K562 (cell line): ENCODE results near the gene PDGFRA. TPM values are rescaled to one million over a fixed set of nuclear protein-coding genes. Genes with fewer than 3 reads are reported as not detected.
A peak's percentile ranks its signal among the peaks of the same experiment; 100 is the strongest.

ENCODE experiments used
- ATAC-seq: fragments of 200-7000 bp; cut with Tn5 transposase; 3 replicates; pipeline ENCODE4 v1.9.1; 2020; ENCODE audit warnings: moderate library complexity
- BruUV-seq: library from RNA; stranded (reverse); fragments of 400-500 nt; replicated peaks from 2 replicates; lab custom pipeline; 2021; lab: Mats Ljungman, UMichigan
- CTCF ChIA-PET: fragments of 300-600 bp; formaldehyde crosslinking; extraction: SDS; loops from one replicate; lab custom pipeline; 2021; ENCODE audit warnings: low intra/inter-chr PET ratio; lab: Yijun Ruan, JAX
- POLR2A ChIA-PET: fragments of 300-600, 350-650 bp; sonication (Branson Sonifier 250); formaldehyde crosslinking; extraction: SDS; loops from one replicate; lab custom pipeline; 2021; ENCODE audit warnings: antibody characterized with exemption, inconsistent platforms; lab: Yijun Ruan, JAX
- DNase-seq, 4 experiments: peaks; one replicate each; pipeline versions ENCODE4 v3.0.0 to v3.0.0-alpha.2; 2011 to 2018; ENCODE audit warnings: low spot score in 3 of 4, mixed read lengths in 3 of 4; ENCODE audit errors: extremely low read depth in 1 of 4
- FAIRE-seq: peaks from 2 replicates; lab custom pipeline; 2011; peaks lifted over from hg19 to GRCh38; lab: Jason Lieb, UNC
- H2AFZ ChIP-seq: 2 replicates; pipeline ENCODE4 v1.6.0; 2011; ENCODE audit warnings: low read depth, low read length, control low read depth, inconsistent platforms
- H3K27ac ChIP-seq: fragments of 200-600 bp; 3 replicates; pipeline ENCODE4 v1.8.0; 2011; ENCODE audit warnings: low read depth, mild to moderate bottlenecking, control low read depth, inconsistent platforms, low read length, moderate library complexity, mixed read lengths; ENCODE audit errors: extremely low read depth
- H3K27me3 ChIP-seq, 2 experiments: fragments of 300-600 bp in 1 of 2; 2 replicates in 1 of 2; 3 replicates in 1 of 2; pipeline versions ENCODE4 v1.6.0 to v1.8.0; 2011; ENCODE audit warnings: inconsistent platforms in 2 of 2, low read length in 2 of 2, mild to moderate bottlenecking in 1 of 2, mixed read lengths in 1 of 2, moderate library complexity in 1 of 2; ENCODE audit not compliant: control insufficient read depth in 2 of 2, insufficient read depth in 2 of 2
- H3K36me3 ChIP-seq: fragments of 300-600 bp; 3 replicates; pipeline ENCODE4 v1.8.0; 2011; ENCODE audit warnings: mild to moderate bottlenecking, low read length, inconsistent platforms; ENCODE audit not compliant: control insufficient read depth, insufficient read depth
- H3K4me1 ChIP-seq, 2 experiments: fragments of 200-600 bp in 1 of 2; replicated peaks in 1 of 2; 2 replicates in 1 of 2; 3 replicates in 1 of 2; pipeline versions ENCODE4 v1.5.1 to v1.8.0; 2011; ENCODE audit warnings: inconsistent platforms in 2 of 2, low read length in 2 of 2, mild to moderate bottlenecking in 1 of 2, mixed read lengths in 1 of 2, moderate library complexity in 1 of 2; ENCODE audit not compliant: control insufficient read depth in 2 of 2, insufficient read depth in 2 of 2
- H3K4me2 ChIP-seq: 2 replicates; pipeline ENCODE4 v1.6.1; 2011; ENCODE audit warnings: low read length, control low read depth, inconsistent platforms, mixed read lengths; ENCODE audit not compliant: insufficient read depth
- H3K4me3 ChIP-seq: fragments of 200-600 bp; sonication (generic), shearing (Covaris generic); 2 replicates; pipeline ENCODE4 v1.5.1; 2016; ENCODE audit warnings: control low read depth, inconsistent platforms
- H3K79me2 ChIP-seq: fragments of 200-600 bp; 3 replicates; pipeline ENCODE4 v1.8.0; 2011; ENCODE audit warnings: low read length, inconsistent platforms; ENCODE audit not compliant: control insufficient read depth, insufficient read depth
- H3K9ac ChIP-seq, 2 experiments: 2 replicates each; pipeline versions ENCODE4 v1.6.0 to v1.6.1; 2011; ENCODE audit warnings: low read depth in 2 of 2, low read length in 2 of 2, control low read depth in 1 of 2, inconsistent platforms in 1 of 2, mild to moderate bottlenecking in 1 of 2, mixed read lengths in 1 of 2; ENCODE audit not compliant: insufficient read depth in 1 of 2
- H3K9me1 ChIP-seq: one replicate; pipeline ENCODE4 v1.6.0; 2011; ENCODE audit warnings: inconsistent platforms, mild to moderate bottlenecking, low read length, moderate library complexity; ENCODE audit not compliant: control insufficient read depth, insufficient read depth
- H3K9me3 ChIP-seq: replicated peaks from 2 replicates; pipeline ENCODE4 v1.5.1; 2011; ENCODE audit warnings: low read depth, low read length, inconsistent platforms; ENCODE audit not compliant: control insufficient read depth, insufficient read depth
- H4K20me1 ChIP-seq: replicated peaks from 2 replicates; pipeline ENCODE4 v1.6.1; 2011; ENCODE audit warnings: low read length, inconsistent platforms, mixed read lengths; ENCODE audit not compliant: control insufficient read depth, insufficient read depth
- CCAR2 ChIP-seq: fragments of 200-400 bp; formaldehyde crosslinking; IDR thresholded peaks from 2 replicates; pipeline ENCODE4 v1.6.1; 2017; ENCODE audit warnings: mild to moderate bottlenecking, low read depth, low read length
- CSDE1 ChIP-seq, 2 experiments: fragments of 450-650 bp; IDR thresholded peaks; 2 replicates each; pipeline ENCODE4 v1.6.1; 2016; ENCODE audit warnings: mild to moderate bottlenecking in 1 of 2
- CTCF ChIP-seq, 3 experiments: IDR thresholded peaks in 2 of 3; conservative IDR thresholded peaks in 1 of 3; 2 replicates each; pipeline ENCODE4 v1.5.1; 2011 to 2012; ENCODE audit warnings: low read length in 3 of 3, mild to moderate bottlenecking in 3 of 3, control low read depth in 2 of 3, improper control_type of control experiment in 1 of 3, inconsistent platforms in 1 of 3, low read depth in 1 of 3, mixed read lengths in 1 of 3, moderate library complexity in 1 of 3; ENCODE audit not compliant: insufficient read depth in 2 of 3
- MYC ChIP-seq, 2 experiments: fragments of 250-450 bp in 1 of 2; sonication (Bioruptor Pico) in 1 of 2; IDR thresholded peaks; 2 replicates each; pipeline versions ENCODE4 v1.5.1 to v1.6.1; 2012 to 2021; ENCODE audit warnings: low read depth in 2 of 2, borderline replicate concordance in 1 of 2, improper control_type of control experiment in 1 of 2, low read length in 1 of 2, mild to moderate bottlenecking in 1 of 2, moderate library complexity in 1 of 2
- UBTF ChIP-seq, 2 experiments: IDR thresholded peaks; 2 replicates each; pipeline ENCODE4 v1.6.1; 2012; ENCODE audit warnings: improper control_type of control experiment in 2 of 2, low read depth in 2 of 2, low read length in 2 of 2, borderline replicate concordance in 1 of 2
- ZBTB11 ChIP-seq, 3 experiments: fragments of 200-800 bp in 1 of 3; fragments of 250-450 bp in 1 of 3; fragments of 450-650 bp in 1 of 3; sonication (Bioruptor Pico) in 1 of 3; sonication (Bioruptor generic) in 1 of 3; formaldehyde crosslinking in 1 of 3; IDR thresholded peaks; 2 replicates each; pipeline versions ENCODE4 v1.6.1 to v1.8.0; 2016 to 2022; ENCODE audit warnings: mild to moderate bottlenecking in 2 of 3, missing genetic modification characterization in 2 of 3, missing compliant biosample characterization in 1 of 3, moderate library complexity in 1 of 3
- WGBS: fragments of 100-300 bp; shearing (Covaris generic); methylation state at CpG from one replicate; pipeline ENCODE4 v1.1.6; 2016; ENCODE audit warnings: low coverage, mixed read lengths; ENCODE audit not compliant: insufficient coverage; ENCODE audit errors: missing lambda C conversion rate; 5-methylcytosine and 5-hydroxymethylcytosine counted together
- in situ Hi-C: fragments of 300-500 bp; cut with MboI; formaldehyde crosslinking; loops from 4 replicates; pipeline ENCODE4 v1.15.0; 2018; ENCODE audit warnings: inconsistent platforms, mixed read lengths
- intact Hi-C: fragments of 100-400 bp; cut with micrococcal nuclease; formaldehyde crosslinking; loops from 2 replicates; pipeline ENCODE4 v1.14.2; 2022
- polyA plus RNA-seq, 8 experiments: library from polyadenylated mRNA; depleted of rRNA in 4 of 8; stranded (reverse) in 5 of 8; unstranded in 3 of 8; fragments of >200 nt; fragmentation: Nextera tagmentation in 2 of 8; fragmentation: Illumina TruSeq in 1 of 8; extraction: Ambion mirVana in 2 of 8; extraction: Trizol in 1 of 8; gene quantifications; 2 replicates each; pipeline versions ENCODE4 v1.2.1 to v1.2.3, GENCODE V29; 2011 to 2014; ENCODE audit warnings: inconsistent platforms in 1 of 8, missing spikeins in 1 of 8
- total RNA-seq, 7 experiments: library from RNA; depleted of rRNA in 6 of 7; stranded (reverse); fragments of >200 nt in 6 of 7; fragmentation: Illumina TruSeq in 2 of 7; extraction: Trizol in 2 of 7; gene quantifications; 2 replicates each; pipeline versions ENCODE4 v1.2.1 to v1.2.3, GENCODE V29; 2011 to 2021; ENCODE audit warnings: low replicate concordance in 1 of 7

PDGFRA gene
- total and polyA plus RNA-seq, 9 of the 15 experiments (the other 6 are each of a cell fraction or from before 2014, with no cell fraction given) = 0.40 TPM; not detected in 8

GRCh38 chr4:54233277-54233696 lies 4.2 kb downstream of the PDGFRA start:
- H2AFZ ChIP-seq = no peak overlapping the region
- no peak overlapping the region for H3K4me3 ChIP-seq
- no peaks in the 10 kb centered on the region for H3K36me3 ChIP-seq
- no peaks in the 10 kb centered on the region for H3K9me3 ChIP-seq
- H3K9me1 ChIP-seq = no peaks in the 10 kb centered on the region
- 1% methylated on average over 28 of the region's 43 CpGs for WGBS
- CTCF ChIA-PET = interaction anchor here (1.7 to 2.1 kb wide), 2 partner anchors 325 to 1688 kb away, joined by 4 to 10 read pairs; no protein-coding TSS in a partner anchor
- H4K20me1 ChIP-seq = peaks cover 2% of the 10 kb centered on the region; the same call in 1 of the 2 replicates
- no peaks in the 10 kb centered on the region for H3K79me2 ChIP-seq
- H3K4me2 ChIP-seq = 0 out of 2 replicates have a peak overlapping the region, but pooled peaks have one; percentile 15
- no peak for FAIRE-seq
- no TSS peak for BruUV-seq
- intact Hi-C loops = loop anchor here (1.0 to 10.0 kb wide), 4 partner anchors 526 to 1856 kb away; no protein-coding TSS in a partner anchor
- ATAC-seq = peak; percentile 98
- POLR2A ChIA-PET = no interaction called here
- peak; percentile 68 to 83 (median 74) for DNase-seq
- in situ Hi-C loops = loop anchor here (25.0 kb wide), 2 partner anchors 746 to 1846 kb away; no protein-coding TSS in a partner anchor
- peaks cover 3 to 26% of the 10 kb centered on the region in 2 experiments; a peak in 3 of 5 replicates for H3K27me3 ChIP-seq
- H3K27ac ChIP-seq = no peak overlapping the region
- no peak overlapping the region for H3K9ac ChIP-seq
- H3K4me1 ChIP-seq = peaks cover 0 to 12% of the 10 kb centered on the region in 2 experiments; a peak in 2 of 5 replicates
- TF ChIP-seq UBTF (IDR thresholded peaks at IDR 0.05; ENCODE audit: borderline replicate concordance in 1 of 2, low read depth in 2 of 2, low read length in 2 of 2) (0 out of 4 replicates have a peak, but pooled peaks of 1 of the 2 experiments have one; percentile 48), CCAR2 (no peak), CTCF (IDR thresholded peaks at IDR 0.05 in 2 of 3, conservative IDR thresholded peaks at IDR 0.05 in 1 of 3; ENCODE audit: insufficient read depth in 2 of 3, low read depth in 1 of 3, low read length in 3 of 3) (peak; percentile 72 to 78 (median 75)), MYC (IDR thresholded peaks at IDR 0.05; ENCODE audit: low read depth, low read length) (no peak), MYC (CRISPR knock-in tag; IDR thresholded peaks at IDR 0.05; ENCODE audit: borderline replicate concordance, low read depth) (no peak), CSDE1 (IDR thresholded peaks at IDR 0.05) (no peak), ZBTB11 (CRISPR knock-in tag; IDR thresholded peaks at IDR 0.05) (no peak)
